ENCODE results near the gene DCLK3. TPM values are rescaled to one million over a fixed set of nuclear protein-coding genes. Genes with fewer than 3 reads are reported as not detected.

Gene DCLK3
- total and polyA plus RNA-seq, 10 donors = 0.02 TPM; not detected in 9

DNA sequence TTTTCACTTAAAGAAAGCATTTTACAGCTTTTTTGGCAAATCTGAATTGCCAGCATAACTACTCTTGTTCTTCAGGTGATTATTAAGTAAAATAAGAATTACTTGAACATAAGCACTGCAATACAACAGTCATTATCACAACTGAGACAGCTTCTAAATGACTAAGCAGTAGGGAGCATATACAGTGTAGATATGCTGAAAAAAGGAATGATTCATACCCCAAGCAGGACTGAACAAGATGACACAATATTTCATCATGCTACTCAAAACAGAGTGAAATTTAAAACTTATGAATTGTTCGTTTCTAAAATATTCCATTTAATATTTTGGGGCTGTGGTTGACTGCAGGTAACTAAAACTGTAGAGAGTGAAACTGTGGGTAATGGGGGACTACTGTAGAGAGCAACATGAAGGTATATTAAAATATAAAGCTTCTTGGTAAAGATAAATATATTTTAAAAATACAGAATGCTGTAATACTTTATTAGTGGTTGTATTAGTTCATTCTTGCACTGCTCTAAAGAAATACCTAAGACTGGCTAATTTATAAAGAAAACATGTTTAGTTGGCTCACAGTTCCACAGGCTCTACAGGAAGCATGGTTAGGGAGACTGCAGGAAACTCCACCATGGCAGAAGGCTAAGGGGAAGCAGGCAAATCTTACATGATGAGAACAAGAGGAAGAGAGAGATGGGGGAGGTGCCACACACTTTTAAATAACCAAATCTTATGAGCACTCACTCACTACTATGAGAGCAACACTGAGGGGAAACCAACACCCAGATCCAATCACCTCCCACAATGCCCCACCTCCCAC is 84.8 kb downstream of the DCLK3 start:
- no peak for TF ChIP-seq POLR2A (IDR thresholded peaks at IDR 0.05)
- no peak for TF ChIP-seq POLR2AphosphoS5 (IDR thresholded peaks at IDR 0.05)
- TF ChIP-seq CTCF (IDR thresholded peaks at IDR 0.05 in 8 of 11, conservative IDR thresholded peaks at IDR 0.05 in 3 of 11) = no peak
- 55 to 83% (median 57%) methylated on average over 1 of the region's 1 CpG for WGBS, 5 donors
- Histone ChIP-seq H3K9me3 (peaks cover 0 to 65% (median 55%) of the 10 kb centered on the region in 8 donors), H3K4me3 (no peak overlapping the region), H3K27me3 (replicated peaks in 1 of 7) (no peaks in the 10 kb centered on the region), H3K4me1 (no peaks in the 10 kb centered on the region), H3K27ac (no peak overlapping the region), H3K36me3 (no peaks in the 10 kb centered on the region)
- no peak for DNase-seq
- intact Hi-C loops (cut with DNase I; ENCODE audit: low total_unique reads) = no loop called here

DNA sequence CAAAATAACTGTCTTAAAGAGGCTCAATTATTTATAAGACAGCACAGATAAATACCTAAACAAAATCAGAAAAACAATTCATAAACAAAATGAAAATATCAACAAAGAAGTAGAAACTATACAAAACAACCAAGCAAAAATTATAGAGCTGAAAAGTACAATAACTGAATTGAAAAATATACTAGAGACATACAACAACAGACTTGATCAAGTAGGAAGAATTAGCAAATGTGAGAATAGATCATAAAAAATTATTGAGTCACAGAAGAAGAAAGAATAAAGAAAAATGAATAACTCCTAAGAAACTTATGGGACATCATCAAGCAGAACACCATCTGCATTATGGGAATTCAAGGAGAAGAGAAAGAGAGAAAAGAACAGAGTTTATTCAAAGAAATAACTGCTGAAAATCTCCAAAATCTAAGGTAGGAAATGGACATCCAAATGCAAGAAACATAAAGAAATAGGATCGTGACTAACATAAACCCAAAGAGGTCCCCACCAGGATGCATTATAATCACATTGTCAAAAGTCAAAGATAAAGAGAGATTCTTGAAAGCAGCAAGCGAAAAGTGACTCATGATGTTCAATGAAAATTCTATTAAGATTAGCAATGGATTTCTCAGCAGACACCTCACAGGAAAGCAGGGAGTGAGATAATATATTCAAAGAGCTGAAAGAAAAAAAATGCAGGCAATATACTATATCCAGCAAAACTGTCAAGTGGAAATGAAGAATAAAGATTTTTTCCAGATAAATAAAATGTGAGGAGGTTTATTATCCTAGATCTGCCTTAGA is 85.9 kb downstream of the DCLK3 start:
- Histone ChIP-seq H3K36me3 (no peaks in the 10 kb centered on the region), H3K4me3 (no peak overlapping the region), H3K27me3 (replicated peaks in 1 of 7) (no peaks in the 10 kb centered on the region), H3K4me1 (no peaks in the 10 kb centered on the region), H3K27ac (no peak overlapping the region), H3K9me3 (peaks cover 0 to 65% (median 55%) of the 10 kb centered on the region in 8 donors)
- TF ChIP-seq POLR2AphosphoS5 (IDR thresholded peaks at IDR 0.05) (no peak), POLR2A (IDR thresholded peaks at IDR 0.05) (no peak), CTCF (IDR thresholded peaks at IDR 0.05 in 8 of 11, conservative IDR thresholded peaks at IDR 0.05 in 3 of 11) (no peak)
- intact Hi-C loops (cut with DNase I; ENCODE audit: low total_unique reads) = no loop called here
- DNase-seq = no peak
- 79 to 95% (median 86%) methylated on average over 2 of the region's 2 CpGs for WGBS, 5 donors

DNA sequence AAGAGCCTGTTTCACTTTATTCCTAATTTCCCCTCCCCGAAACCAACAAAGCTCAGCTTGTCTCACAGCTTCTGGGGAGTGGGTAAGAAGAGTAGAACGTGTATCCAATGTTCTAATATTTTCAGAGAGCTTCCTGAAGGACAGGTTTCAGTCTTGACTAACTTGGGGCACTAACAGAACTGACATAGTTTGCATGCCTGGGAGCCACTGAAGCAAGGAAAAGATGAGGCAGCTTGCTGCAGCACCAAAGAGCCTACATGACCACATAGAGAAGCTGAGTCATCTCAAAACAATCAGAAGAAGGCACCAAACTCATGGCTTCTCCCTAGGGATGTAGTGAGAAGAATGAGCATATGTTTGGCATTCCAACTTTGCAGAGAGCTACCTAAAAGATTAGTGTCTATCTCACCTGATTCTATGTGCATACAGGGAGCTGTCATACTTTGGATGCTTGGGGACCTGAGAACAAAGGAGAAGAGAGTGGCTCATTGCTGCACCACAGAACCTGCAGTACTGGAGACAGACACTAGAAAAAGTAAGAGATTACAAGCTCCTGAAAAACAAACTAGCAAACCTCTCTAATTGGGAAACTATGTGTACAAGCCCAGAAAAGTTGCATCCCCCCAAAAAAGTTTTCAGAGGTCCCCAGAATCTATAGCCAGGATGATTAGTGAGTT is 86.9 kb downstream of the DCLK3 start:
- Histone ChIP-seq H3K36me3 (no peaks in the 10 kb centered on the region), H3K27me3 (replicated peaks in 1 of 7) (no peaks in the 10 kb centered on the region), H3K9me3 (peaks cover 0 to 64% (median 55%) of the 10 kb centered on the region in 8 donors), H3K4me3 (no peak overlapping the region), H3K27ac (no peak overlapping the region), H3K4me1 (no peaks in the 10 kb centered on the region)
- DNase-seq = no peak
- 59 to 76% (median 71%) methylated on average over 2 of the region's 2 CpGs for WGBS, 5 donors
- intact Hi-C loops (cut with DNase I; ENCODE audit: low total_unique reads) = no loop called here
- TF ChIP-seq POLR2AphosphoS5 (IDR thresholded peaks at IDR 0.05) (no peak), POLR2A (IDR thresholded peaks at IDR 0.05) (no peak), CTCF (IDR thresholded peaks at IDR 0.05 in 8 of 11, conservative IDR thresholded peaks at IDR 0.05 in 3 of 11) (no peak)

Measured in spleen (tissue), 11 donors.